ENCODE measurements around the gene ADGRL3.

- TF ChIP-seq CTCF (IDR thresholded peaks at IDR 0.05) (no peak), EZH2 (IDR thresholded peaks at IDR 0.05; ENCODE audit: borderline replicate concordance, insufficient read depth, low read depth, low read length, poor library complexity, severe bottlenecking) (no peak)
Observed at GRCh38 chr4:61333490-61333889, 133.4 kb downstream of the ADGRL3 start.

All from B cell (primary cell).